Astrocyte of the hippocampus (primary cell): ENCODE measurements around the gene KCNQ4.

ENCODE experiments used
- DNase-seq: peaks from one replicate; pipeline ENCODE4 v3.0.0; 2011; ENCODE audit warnings: low read depth, low spot score

Gene KCNQ4

GRCh38 chr1:40795811-40796586 lies 12.4 kb downstream of the KCNQ4 start:
- DNase-seq, result no peak

GRCh38 chr1:40796939-40797667 lies 13.5 kb downstream of the KCNQ4 start:
- DNase-seq, result peak; percentile 62

GRCh38 chr1:40797668-40798010 lies 14.1 kb downstream of the KCNQ4 start:
- DNase-seq, result no peak

GRCh38 chr1:40798366-40799281 lies 15.0 kb downstream of the KCNQ4 start:
- no peak for DNase-seq

- peak; percentile 79 for DNase-seq
Observed at GRCh38 chr1:40799351-40799867, 15.8 kb downstream of the KCNQ4 start.

GRCh38 chr1:40801742-40802077 lies 18.1 kb downstream of the KCNQ4 start:
- DNase-seq, result no peak

- peak; percentile 89 for DNase-seq
Observed at GRCh38 chr1:40802078-40802741, 18.6 kb downstream of the KCNQ4 start.

GRCh38 chr1:40802742-40803113 lies 19.1 kb downstream of the KCNQ4 start:
- no peak for DNase-seq

GRCh38 chr1:40803447-40803846 lies 19.9 kb downstream of the KCNQ4 start:
- no peak for DNase-seq

GRCh38 chr1:40803902-40804301 lies 20.3 kb downstream of the KCNQ4 start:
- no peak for DNase-seq

- no peak for DNase-seq
Observed at GRCh38 chr1:40806240-40806639, 22.7 kb downstream of the KCNQ4 start.

- peak; percentile 23 for DNase-seq
Observed at GRCh38 chr1:40806731-40807695, 23.4 kb downstream of the KCNQ4 start.

- DNase-seq, result no peak
Observed at GRCh38 chr1:40808002-40808401, 24.4 kb downstream of the KCNQ4 start.

- DNase-seq, result no peak
Observed at GRCh38 chr1:40808444-40808843, 24.9 kb downstream of the KCNQ4 start.

GRCh38 chr1:40808909-40809308 lies 25.3 kb downstream of the KCNQ4 start:
- DNase-seq, result no peak

- DNase-seq, result no peak
Observed at GRCh38 chr1:40810927-40811326, 27.3 kb downstream of the KCNQ4 start.

- no peak for DNase-seq
Observed at GRCh38 chr1:40815420-40815819, 31.8 kb downstream of the KCNQ4 start.

- no peak for DNase-seq
Observed at GRCh38 chr1:40817791-40818263, 34.2 kb downstream of the KCNQ4 start.

- peak; percentile 61 for DNase-seq
Observed at GRCh38 chr1:40818264-40818961, 34.8 kb downstream of the KCNQ4 start.

- DNase-seq, result no peak
Observed at GRCh38 chr1:40819101-40819500, 35.5 kb downstream of the KCNQ4 start.
